ENCODE measurements around the gene RPS19BP1. TPM values are rescaled to one million over a fixed set of nuclear protein-coding genes. Genes with fewer than 3 reads are reported as not detected.

RPS19BP1 gene
- total RNA-seq, 4 donors from 2014 or later: 93.4 to 157 (median 121) TPM

GRCh38 chr22:39526736-39527171 is 5.8 kb downstream of the RPS19BP1 start:
- WGBS, 2 donors: 65 to 83% methylated on average over 4 of the region's 4 CpGs
- TF ChIP-seq CTCF (IDR thresholded peaks at IDR 0.05): no peak
- no peak for TF ChIP-seq POLR2A (IDR thresholded peaks at IDR 0.05)
- intact Hi-C loops (cut with DNase I; ENCODE audit: low total_unique reads): loop anchor here (5.0 to 10.0 kb wide), 4 partner anchors 122 to 354 kb away; partner anchors contain the start of genes RPL3 and SYNGR1
- no peak overlapping the region for H3K4me3 ChIP-seq (ENCODE audit: low read depth, poor library complexity, severe bottlenecking)
- DNase-seq (ENCODE audit: low spot score in 2 of 2): no peak

GRCh38 chr22:39525658-39525975 is 6.9 kb downstream of the RPS19BP1 start:
- intact Hi-C loops (cut with DNase I; ENCODE audit: low total_unique reads): loop anchor here (5.0 to 10.0 kb wide), 4 partner anchors 121 to 353 kb away; partner anchors contain the start of genes RPL3 and SYNGR1
- no peak overlapping the region for H3K4me3 ChIP-seq (ENCODE audit: low read depth, poor library complexity, severe bottlenecking)
- DNase-seq (ENCODE audit: low spot score in 2 of 2): no peak
- 68 to 74% methylated on average over 4 of the region's 4 CpGs for WGBS, 2 donors
- TF ChIP-seq CTCF (IDR thresholded peaks at IDR 0.05) (no peak), POLR2A (IDR thresholded peaks at IDR 0.05) (no peak)

- intact Hi-C loops (cut with DNase I; ENCODE audit: low total_unique reads): loop anchor here (5.0 to 10.0 kb wide), 4 partner anchors 120 to 353 kb away; partner anchors contain the start of genes RPL3 and SYNGR1
- H3K4me3 ChIP-seq (ENCODE audit: low read depth, poor library complexity, severe bottlenecking): no peak overlapping the region
- WGBS, 2 donors: 76 to 81% methylated on average over 10 of the region's 10 CpGs
- no peak for TF ChIP-seq POLR2A (IDR thresholded peaks at IDR 0.05)
- TF ChIP-seq CTCF (IDR thresholded peaks at IDR 0.05): no peak
- no peak for DNase-seq (ENCODE audit: low spot score in 2 of 2)
Measured at GRCh38 chr22:39524753-39525657, 7.5 kb downstream of the RPS19BP1 start.

- intact Hi-C loops (cut with DNase I; ENCODE audit: low total_unique reads): loop anchor here (10.0 kb wide), 3 partner anchors 119 to 209 kb away; partner anchors contain the start of genes RPL3 and SYNGR1
- no peak overlapping the region for H3K4me3 ChIP-seq (ENCODE audit: low read depth, poor library complexity, severe bottlenecking)
Measured at GRCh38 chr22:39524089-39524752, 8.3 kb downstream of the RPS19BP1 start.

More at GRCh38 chr22:39524089-39524752, 8.3 kb downstream of the RPS19BP1 start:
- DNase-seq (ENCODE audit: low spot score in 2 of 2): no peak
- 70 to 73% methylated on average over 13 of the region's 13 CpGs for WGBS, 2 donors
- TF ChIP-seq POLR2A (IDR thresholded peaks at IDR 0.05): no peak
- no peak for TF ChIP-seq CTCF (IDR thresholded peaks at IDR 0.05)
